OCI-LY1 (cell line): ENCODE data around the gene LGALS14.

Experiments used
- EZH2 ChIP-seq: fragments of 200-600 bp; sonication (generic), shearing (Covaris generic); IDR thresholded peaks from 2 replicates; pipeline ENCODE4 v1.8.0; 2017; ENCODE audit warnings: borderline replicate concordance, mixed run types, mild to moderate bottlenecking, antibody characterized with exemption, low read length, moderate library complexity, mixed read lengths
- TF ChIP-seq, protein P1 (sequence below): fragments of 200-600 bp; sonication (generic), shearing (Covaris generic); IDR thresholded peaks from 2 replicates; pipeline ENCODE4 v1.5.1; 2017; ENCODE audit warnings: mild to moderate bottlenecking, antibody characterized with exemption, low read length, moderate library complexity, mixed read lengths

DNA sequence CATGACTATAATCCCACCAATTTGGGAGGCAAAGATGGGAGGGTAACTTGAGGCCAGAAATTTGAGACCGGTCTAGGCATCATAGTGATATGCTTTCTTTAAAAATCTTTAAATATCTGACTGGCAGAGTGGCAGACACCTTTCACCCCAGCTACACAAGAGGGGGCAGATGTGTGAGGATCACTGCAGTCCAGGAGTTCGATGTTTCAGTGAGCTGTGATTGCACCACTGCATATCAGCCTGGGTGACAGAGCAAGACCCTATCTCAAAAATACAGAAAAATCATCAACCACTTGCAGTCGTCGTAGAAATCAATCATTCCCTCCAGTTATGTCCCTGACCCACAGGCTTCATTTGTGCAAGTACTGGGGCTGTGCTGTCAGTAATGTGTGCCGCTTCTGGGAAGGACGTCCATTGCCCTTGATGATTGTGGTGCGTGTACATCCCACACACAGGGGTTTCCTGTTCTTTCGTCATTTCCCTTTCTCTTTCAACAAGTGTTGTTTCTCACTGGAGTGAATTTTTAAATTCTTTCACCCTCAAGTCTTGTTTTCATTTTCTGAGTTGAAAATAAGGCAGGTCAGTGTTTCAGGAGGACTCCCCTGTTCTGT is 1.4 kb downstream of the LGALS14 start:
- TF ChIP-seq, protein P1, sequence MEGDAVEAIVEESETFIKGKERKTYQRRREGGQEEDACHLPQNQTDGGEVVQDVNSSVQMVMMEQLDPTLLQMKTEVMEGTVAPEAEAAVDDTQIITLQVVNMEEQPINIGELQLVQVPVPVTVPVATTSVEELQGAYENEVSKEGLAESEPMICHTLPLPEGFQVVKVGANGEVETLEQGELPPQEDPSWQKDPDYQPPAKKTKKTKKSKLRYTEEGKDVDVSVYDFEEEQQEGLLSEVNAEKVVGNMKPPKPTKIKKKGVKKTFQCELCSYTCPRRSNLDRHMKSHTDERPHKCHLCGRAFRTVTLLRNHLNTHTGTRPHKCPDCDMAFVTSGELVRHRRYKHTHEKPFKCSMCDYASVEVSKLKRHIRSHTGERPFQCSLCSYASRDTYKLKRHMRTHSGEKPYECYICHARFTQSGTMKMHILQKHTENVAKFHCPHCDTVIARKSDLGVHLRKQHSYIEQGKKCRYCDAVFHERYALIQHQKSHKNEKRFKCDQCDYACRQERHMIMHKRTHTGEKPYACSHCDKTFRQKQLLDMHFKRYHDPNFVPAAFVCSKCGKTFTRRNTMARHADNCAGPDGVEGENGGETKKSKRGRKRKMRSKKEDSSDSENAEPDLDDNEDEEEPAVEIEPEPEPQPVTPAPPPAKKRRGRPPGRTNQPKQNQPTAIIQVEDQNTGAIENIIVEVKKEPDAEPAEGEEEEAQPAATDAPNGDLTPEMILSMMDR: no peak
- TF ChIP-seq EZH2: no peak
